Thyroid gland (tissue), 4 donors: ENCODE data around the gene ANKRD29. TPM values are rescaled to one million over a fixed set of nuclear protein-coding genes. Genes with fewer than 3 reads are reported as not detected.

ENCODE experiments used
- DNase-seq, 2 donors: peaks; one replicate each; pipeline ENCODE4 v3.0.0-alpha.2; 2019
- H3K27ac ChIP-seq, 3 donors: fragments of 200-600 bp; sonication (generic); 1 replicate in 2 of 3; 2 replicates in 1 of 3; pipeline ENCODE4 v1.5.1; 2016 to 2019; ENCODE audit warnings: mild to moderate bottlenecking in 1 of 3, moderate library complexity in 1 of 3
- H3K27me3 ChIP-seq: fragments of 200-600 bp; sonication (generic); one replicate; pipeline ENCODE4 v1.5.1; 2019
- H3K36me3 ChIP-seq, 2 donors: fragments of 200-600 bp; sonication (generic); one replicate each; pipeline ENCODE4 v1.5.1; 2016 to 2019
- H3K4me1 ChIP-seq, 2 donors: fragments of 200-600 bp; sonication (generic); one replicate each; pipeline ENCODE4 v1.5.1; 2017 to 2019
- H3K4me3 ChIP-seq, 3 donors: fragments of 200-600 bp; sonication (generic); replicated peaks in 1 of 3; 1 replicate in 2 of 3; 2 replicates in 1 of 3; pipeline ENCODE4 v1.5.1; 2016; ENCODE audit warnings: mild to moderate bottlenecking in 1 of 3
- H3K9me3 ChIP-seq: fragments of 200-600 bp; sonication (generic); one replicate; pipeline ENCODE4 v1.5.1; 2017
- CTCF ChIP-seq, 6 experiments: fragments of 200-600 bp in 3 of 6; fragments of 450-650 bp in 3 of 6; sonication (generic) in 3 of 6; IDR thresholded peaks; one replicate each; pipeline ENCODE4 v1.5.1; 2016 to 2019; ENCODE audit warnings: antibody characterized with exemption in 6 of 6, mild to moderate bottlenecking in 2 of 6, inconsistent platforms in 1 of 6, moderate library complexity in 1 of 6
- POLR2A ChIP-seq, 2 donors: fragments of 450-650 bp; IDR thresholded peaks; one replicate each; pipeline ENCODE4 v1.6.1; 2017; ENCODE audit warnings: antibody characterized with exemption in 2 of 2, mild to moderate bottlenecking in 2 of 2, moderate library complexity in 1 of 2
- WGBS, 2 donors: methylation state at CpG; one replicate each; pipeline ENCODE4 v1.1.5; 2017; 5-methylcytosine and 5-hydroxymethylcytosine counted together
- intact Hi-C: fragments of 100-400 bp; cut with DNase I; formaldehyde crosslinking; loops from one replicate; pipeline ENCODE4 v1.15.1; 2023
- total RNA-seq, 4 donors: library from RNA; depleted of rRNA; stranded (reverse); fragments of >200 nt; gene quantifications; one replicate each; pipeline ENCODE4 v1.2.3, GENCODE V29; 2016

Gene ANKRD29
- total RNA-seq, 4 donors from 2014 or later = 3.4 to 6.1 (median 4.5) TPM

DNA sequence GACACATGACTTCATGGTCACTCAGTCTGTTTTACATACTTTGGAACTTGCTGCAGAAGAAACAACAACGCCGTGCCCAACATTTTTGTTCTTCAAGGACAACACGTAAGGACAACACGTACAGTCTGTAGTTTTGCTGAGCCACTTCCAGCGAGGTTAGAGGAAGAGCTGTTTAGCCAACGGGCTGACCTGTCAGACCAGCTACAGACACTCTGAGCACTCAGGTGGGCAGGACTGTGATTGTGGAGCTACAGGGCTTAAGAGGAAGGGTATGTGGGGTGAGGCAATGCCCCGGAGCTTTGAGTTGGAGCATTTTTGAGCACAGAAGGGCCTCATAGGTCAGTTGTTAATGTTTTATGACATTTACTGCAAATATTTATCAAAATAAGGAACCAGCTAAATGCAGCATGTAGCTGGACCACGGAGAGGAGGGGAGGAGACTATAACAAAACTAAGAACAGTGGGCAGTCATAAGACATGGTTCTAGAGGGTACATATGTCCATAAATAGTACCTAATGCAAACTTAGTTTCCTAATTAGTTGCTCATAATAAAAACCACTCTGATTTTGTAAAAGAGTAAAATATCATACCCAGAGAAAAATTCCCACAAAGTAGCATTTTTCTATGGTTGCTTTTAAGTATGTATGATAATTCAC lies 50.1 kb downstream of the ANKRD29 start:
- intact Hi-C loops = no loop called here
- H3K4me1 ChIP-seq = peaks cover 0 to 10% of the 10 kb centered on the region in 2 donors
- H3K4me3 ChIP-seq = no peak overlapping the region
- H3K27ac ChIP-seq = no peak overlapping the region
- TF ChIP-seq CTCF (IDR thresholded peaks at IDR 0.05) = no peak
- TF ChIP-seq POLR2A (IDR thresholded peaks at IDR 0.05) = no peak
- H3K9me3 ChIP-seq = no peaks in the 10 kb centered on the region
- H3K27me3 ChIP-seq = no peaks in the 10 kb centered on the region
- peak; percentile 50 to 55 for DNase-seq
- 27 to 46% methylated on average over 8 of the region's 8 CpGs for WGBS, 2 donors
- H3K36me3 ChIP-seq = no peaks in the 10 kb centered on the region

DNA sequence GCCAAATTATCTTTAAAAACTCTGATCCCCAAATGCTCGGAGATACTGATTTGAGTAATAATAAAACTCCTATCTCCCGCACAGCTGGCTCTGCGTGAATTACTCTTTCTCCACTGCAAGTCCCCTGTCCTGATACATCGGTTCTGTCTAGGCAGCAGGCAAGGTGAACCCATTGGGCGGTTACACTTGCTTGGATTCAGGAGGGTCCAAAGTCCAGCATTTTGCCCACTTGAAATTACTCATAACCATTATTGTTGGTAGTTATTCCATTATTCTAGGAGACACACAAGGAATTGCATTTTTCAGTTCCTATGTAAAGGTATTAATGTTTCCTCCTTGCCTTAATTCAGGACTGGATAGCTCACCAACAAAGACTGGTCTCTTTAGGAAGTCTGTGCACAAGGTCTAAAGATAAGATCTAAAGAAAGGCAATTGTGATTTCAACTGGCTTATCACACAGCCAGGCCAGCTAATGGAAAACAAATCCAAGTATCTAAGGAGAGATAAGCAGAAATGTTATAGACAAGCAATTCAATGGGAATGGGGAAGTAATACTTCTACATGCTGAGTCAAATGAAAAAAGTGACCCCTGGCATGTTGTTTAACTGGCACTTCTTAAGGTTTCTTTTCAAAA lies 53.2 kb downstream of the ANKRD29 start:
- Histone ChIP-seq H3K27ac (no peak overlapping the region), H3K4me3 (no peak overlapping the region), H3K27me3 (no peaks in the 10 kb centered on the region), H3K36me3 (no peaks in the 10 kb centered on the region), H3K4me1 (peaks cover 0 to 10% of the 10 kb centered on the region in 2 donors), H3K9me3 (no peaks in the 10 kb centered on the region)
- no peak for DNase-seq
- WGBS, 2 donors = 92 to 97% methylated on average over 5 of the region's 5 CpGs
- no peak for TF ChIP-seq POLR2A (IDR thresholded peaks at IDR 0.05)
- TF ChIP-seq CTCF (IDR thresholded peaks at IDR 0.05) = no peak
- intact Hi-C loops = no loop called here

DNA sequence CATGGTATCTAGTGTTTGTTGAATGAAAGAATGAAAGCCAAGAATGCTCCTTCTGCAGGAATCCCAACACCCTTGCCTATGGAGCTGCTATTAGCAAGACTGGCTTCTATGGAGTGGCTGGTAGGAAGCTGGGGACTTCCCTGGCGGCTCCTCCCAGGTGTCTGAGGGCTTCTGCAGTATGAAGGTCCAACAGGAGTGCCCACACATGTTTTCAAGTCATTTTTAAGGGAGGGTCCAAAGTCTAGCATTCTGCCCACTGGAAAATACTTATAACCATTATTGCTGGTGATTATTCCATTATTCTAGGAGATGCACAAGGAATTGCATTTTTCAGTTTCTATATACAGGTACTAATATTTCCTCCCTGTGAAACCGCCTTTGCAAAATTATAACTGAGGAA lies 54.5 kb downstream of the ANKRD29 start:
- DNase-seq = no peak
- 85 to 100% methylated on average over 2 of the region's 2 CpGs for WGBS, 2 donors
- H3K27me3 ChIP-seq = no peaks in the 10 kb centered on the region
- H3K36me3 ChIP-seq = no peaks in the 10 kb centered on the region
- H3K9me3 ChIP-seq = no peaks in the 10 kb centered on the region
- peaks cover 0 to 10% of the 10 kb centered on the region in 2 donors for H3K4me1 ChIP-seq
- TF ChIP-seq CTCF (IDR thresholded peaks at IDR 0.05) = no peak
- TF ChIP-seq POLR2A (IDR thresholded peaks at IDR 0.05) = no peak
- H3K4me3 ChIP-seq = no peak overlapping the region
- H3K27ac ChIP-seq = no peak overlapping the region
- intact Hi-C loops = no loop called here

DNA sequence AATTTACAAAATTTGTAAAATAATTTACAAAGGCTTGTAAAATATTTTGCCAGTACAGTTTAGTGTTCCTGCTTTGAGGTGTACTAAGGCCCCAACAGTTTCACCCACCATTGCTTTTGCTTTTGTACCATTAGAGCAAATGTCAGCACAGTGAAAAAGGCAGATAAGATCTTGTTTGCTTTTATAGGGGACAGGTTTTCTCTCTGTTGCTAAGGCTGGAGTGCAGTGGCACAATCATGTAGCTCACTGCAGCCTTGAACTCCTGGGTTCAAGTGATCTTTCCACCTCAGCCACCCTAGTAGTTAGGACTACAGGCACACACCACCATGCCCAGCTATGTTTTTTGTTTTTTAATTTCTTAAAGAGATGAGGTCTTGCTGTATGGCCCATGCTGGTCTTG lies 56.8 kb downstream of the ANKRD29 start:
- no peak overlapping the region for H3K4me3 ChIP-seq
- no peaks in the 10 kb centered on the region for H3K27me3 ChIP-seq
- intact Hi-C loops = no loop called here
- H3K27ac ChIP-seq = no peak overlapping the region
- no peaks in the 10 kb centered on the region for H3K36me3 ChIP-seq
- DNase-seq = no peak
- TF ChIP-seq POLR2A (IDR thresholded peaks at IDR 0.05) (no peak), CTCF (IDR thresholded peaks at IDR 0.05) (no peak)
- no peaks in the 10 kb centered on the region for H3K4me1 ChIP-seq
- H3K9me3 ChIP-seq = no peaks in the 10 kb centered on the region

GRCh38 chr18:23599809-23600208 lies 62.9 kb downstream of the ANKRD29 start:
- no peaks in the 10 kb centered on the region for H3K36me3 ChIP-seq
- H3K27me3 ChIP-seq = no peaks in the 10 kb centered on the region
- 69 to 71% methylated on average over 1 of the region's 1 CpG for WGBS, 2 donors
- DNase-seq = no peak
- H3K4me3 ChIP-seq = no peak overlapping the region
- intact Hi-C loops = no loop called here
- TF ChIP-seq POLR2A (IDR thresholded peaks at IDR 0.05) = no peak
- TF ChIP-seq CTCF (IDR thresholded peaks at IDR 0.05) = no peak
- no peaks in the 10 kb centered on the region for H3K4me1 ChIP-seq
- H3K27ac ChIP-seq = no peak overlapping the region
- no peaks in the 10 kb centered on the region for H3K9me3 ChIP-seq
